Measurements from ENCODE around the gene RPS21. TPM values are rescaled to one million over a fixed set of nuclear protein-coding genes. Genes with fewer than 3 reads are reported as not detected.

RPS21 gene
- total RNA-seq, 1 experiment from 2014 or later: 1,761 TPM

DNA sequence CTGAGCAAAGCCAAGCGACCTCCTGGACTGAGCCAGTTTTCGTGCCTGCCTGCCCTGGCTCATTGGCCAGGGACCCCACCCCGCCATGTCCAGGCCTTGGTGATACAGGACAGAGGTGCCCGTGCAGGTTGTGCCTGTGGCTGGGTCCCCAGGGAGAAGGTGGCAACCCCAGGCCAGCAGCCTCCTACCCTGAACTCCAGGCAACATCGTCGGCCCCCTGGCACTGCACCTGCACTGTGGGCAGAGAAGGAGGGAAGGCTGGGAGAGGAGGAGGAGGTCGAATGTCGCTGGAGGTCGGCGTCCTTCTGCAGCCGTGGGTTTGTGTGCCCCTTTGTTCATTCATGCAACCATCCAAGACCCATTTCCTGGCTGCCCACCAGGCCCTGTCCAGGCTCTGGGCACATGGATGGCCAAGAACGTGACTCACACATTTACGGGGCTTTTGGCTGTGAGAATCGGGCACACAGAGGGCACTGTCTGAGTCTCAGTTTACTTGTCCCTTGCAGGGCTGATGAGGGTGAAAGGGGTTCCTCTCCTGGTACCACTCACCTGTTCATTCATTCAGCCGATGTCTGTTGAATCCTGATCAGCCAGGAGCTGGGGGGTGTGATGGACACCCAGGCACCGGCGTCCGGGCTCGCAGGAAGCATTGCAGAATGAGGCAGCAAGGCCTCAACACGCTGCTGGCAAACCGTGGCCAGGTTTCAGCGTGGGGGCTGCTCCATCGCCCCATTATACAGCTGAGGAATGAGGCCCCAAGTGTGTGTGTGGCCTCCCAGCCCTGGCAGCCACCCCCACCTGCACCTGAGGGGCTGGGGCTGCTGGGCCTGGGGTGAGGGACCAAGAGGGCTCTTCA, 42.8 kb downstream of the RPS21 start:
- no peaks in the 10 kb centered on the region for H3K9me3 ChIP-seq (ENCODE audit: control insufficient read depth, insufficient read depth, low read depth, low read length)
- no peak overlapping the region for H3K4me3 ChIP-seq (ENCODE audit: low read depth in 2 of 2, low read length in 2 of 2)
- BruUV-seq (replicated peaks): no TSS peak
- ATAC-seq: no peak
- no peaks in the 10 kb centered on the region for H3K36me3 ChIP-seq (ENCODE audit: control insufficient read depth, insufficient read depth, low read length)
- H3K27ac ChIP-seq (ENCODE audit: low read length): no peak overlapping the region
- ChIA-PET POLR2A (no interaction called here), CTCF (no interaction called here)
- in situ Hi-C loops (cut with HindIII; ENCODE audit: low pct_unique_long_range_greater_than_20kb, low sequenced_read_pairs) (no loop called here), intact Hi-C loops (cut with micrococcal nuclease; ENCODE audit: unreplicated experiment) (no loop called here)
- H3K4me1 ChIP-seq (ENCODE audit: control insufficient read depth, insufficient read depth, low read length): no peaks in the 10 kb centered on the region
- TF ChIP-seq POLR2AphosphoS5 (IDR thresholded peaks at IDR 0.05; ENCODE audit: low read depth, low read length) (no peak), SIN3A (IDR thresholded peaks at IDR 0.05; ENCODE audit: borderline replicate concordance, insufficient read depth, low read depth, low read length) (no peak), TCF7L2 (IDR thresholded peaks at IDR 0.05; ENCODE audit: low read depth, low read length) (no peak)
- TF ChIP-seq, protein P1, sequence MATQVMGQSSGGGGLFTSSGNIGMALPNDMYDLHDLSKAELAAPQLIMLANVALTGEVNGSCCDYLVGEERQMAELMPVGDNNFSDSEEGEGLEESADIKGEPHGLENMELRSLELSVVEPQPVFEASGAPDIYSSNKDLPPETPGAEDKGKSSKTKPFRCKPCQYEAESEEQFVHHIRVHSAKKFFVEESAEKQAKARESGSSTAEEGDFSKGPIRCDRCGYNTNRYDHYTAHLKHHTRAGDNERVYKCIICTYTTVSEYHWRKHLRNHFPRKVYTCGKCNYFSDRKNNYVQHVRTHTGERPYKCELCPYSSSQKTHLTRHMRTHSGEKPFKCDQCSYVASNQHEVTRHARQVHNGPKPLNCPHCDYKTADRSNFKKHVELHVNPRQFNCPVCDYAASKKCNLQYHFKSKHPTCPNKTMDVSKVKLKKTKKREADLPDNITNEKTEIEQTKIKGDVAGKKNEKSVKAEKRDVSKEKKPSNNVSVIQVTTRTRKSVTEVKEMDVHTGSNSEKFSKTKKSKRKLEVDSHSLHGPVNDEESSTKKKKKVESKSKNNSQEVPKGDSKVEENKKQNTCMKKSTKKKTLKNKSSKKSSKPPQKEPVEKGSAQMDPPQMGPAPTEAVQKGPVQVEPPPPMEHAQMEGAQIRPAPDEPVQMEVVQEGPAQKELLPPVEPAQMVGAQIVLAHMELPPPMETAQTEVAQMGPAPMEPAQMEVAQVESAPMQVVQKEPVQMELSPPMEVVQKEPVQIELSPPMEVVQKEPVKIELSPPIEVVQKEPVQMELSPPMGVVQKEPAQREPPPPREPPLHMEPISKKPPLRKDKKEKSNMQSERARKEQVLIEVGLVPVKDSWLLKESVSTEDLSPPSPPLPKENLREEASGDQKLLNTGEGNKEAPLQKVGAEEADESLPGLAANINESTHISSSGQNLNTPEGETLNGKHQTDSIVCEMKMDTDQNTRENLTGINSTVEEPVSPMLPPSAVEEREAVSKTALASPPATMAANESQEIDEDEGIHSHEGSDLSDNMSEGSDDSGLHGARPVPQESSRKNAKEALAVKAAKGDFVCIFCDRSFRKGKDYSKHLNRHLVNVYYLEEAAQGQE (IDR thresholded peaks at IDR 0.05; ENCODE audit: insufficient read depth in 1 of 2, low read depth in 2 of 2, low read length in 1 of 2): no peak
- TF ChIP-seq, protein P2, sequence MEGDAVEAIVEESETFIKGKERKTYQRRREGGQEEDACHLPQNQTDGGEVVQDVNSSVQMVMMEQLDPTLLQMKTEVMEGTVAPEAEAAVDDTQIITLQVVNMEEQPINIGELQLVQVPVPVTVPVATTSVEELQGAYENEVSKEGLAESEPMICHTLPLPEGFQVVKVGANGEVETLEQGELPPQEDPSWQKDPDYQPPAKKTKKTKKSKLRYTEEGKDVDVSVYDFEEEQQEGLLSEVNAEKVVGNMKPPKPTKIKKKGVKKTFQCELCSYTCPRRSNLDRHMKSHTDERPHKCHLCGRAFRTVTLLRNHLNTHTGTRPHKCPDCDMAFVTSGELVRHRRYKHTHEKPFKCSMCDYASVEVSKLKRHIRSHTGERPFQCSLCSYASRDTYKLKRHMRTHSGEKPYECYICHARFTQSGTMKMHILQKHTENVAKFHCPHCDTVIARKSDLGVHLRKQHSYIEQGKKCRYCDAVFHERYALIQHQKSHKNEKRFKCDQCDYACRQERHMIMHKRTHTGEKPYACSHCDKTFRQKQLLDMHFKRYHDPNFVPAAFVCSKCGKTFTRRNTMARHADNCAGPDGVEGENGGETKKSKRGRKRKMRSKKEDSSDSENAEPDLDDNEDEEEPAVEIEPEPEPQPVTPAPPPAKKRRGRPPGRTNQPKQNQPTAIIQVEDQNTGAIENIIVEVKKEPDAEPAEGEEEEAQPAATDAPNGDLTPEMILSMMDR (IDR thresholded peaks at IDR 0.05): no peak
- no peak for DNase-seq (ENCODE audit: low read depth, low spot score)
- H3K27me3 ChIP-seq (ENCODE audit: control insufficient read depth, insufficient read depth, low read length): no peaks in the 10 kb centered on the region

DNA sequence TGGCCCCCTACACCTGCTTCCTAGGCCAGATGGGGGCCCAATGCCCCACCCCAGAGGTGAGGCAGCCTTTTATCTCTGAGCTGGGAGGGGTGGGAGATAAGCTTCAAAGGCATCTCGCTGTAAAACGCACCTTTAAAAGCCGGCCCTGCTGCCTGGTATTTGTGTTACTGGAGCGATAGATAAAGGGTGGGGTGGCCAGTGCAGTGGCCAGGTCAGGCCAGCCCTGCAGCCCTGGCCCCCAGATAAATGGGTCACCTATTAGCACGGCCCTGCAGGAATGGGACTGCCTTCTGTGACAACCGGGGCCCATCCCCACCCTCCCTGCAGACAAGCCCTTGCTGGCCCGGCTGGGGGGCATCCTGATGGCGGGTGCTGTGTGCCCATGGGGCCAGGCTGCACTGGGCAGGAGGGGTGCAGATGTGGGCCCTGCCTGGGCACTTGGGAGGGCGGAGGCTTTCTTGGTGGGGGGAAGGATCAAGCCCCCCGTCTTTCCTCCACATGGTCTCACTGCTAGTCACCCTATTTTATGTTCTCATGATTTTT, 43.5 kb downstream of the RPS21 start:
- in situ Hi-C loops (cut with HindIII; ENCODE audit: low pct_unique_long_range_greater_than_20kb, low sequenced_read_pairs): no loop called here
- DNase-seq (ENCODE audit: low read depth, low spot score) (no peak), ATAC-seq (no peak)
- Histone ChIP-seq H3K9me3 (ENCODE audit: control insufficient read depth, insufficient read depth, low read depth, low read length) (no peaks in the 10 kb centered on the region), H3K4me1 (ENCODE audit: control insufficient read depth, insufficient read depth, low read length) (no peaks in the 10 kb centered on the region), H3K27me3 (ENCODE audit: control insufficient read depth, insufficient read depth, low read length) (no peaks in the 10 kb centered on the region), H3K4me3 (ENCODE audit: low read depth in 2 of 2, low read length in 2 of 2) (no peak overlapping the region), H3K27ac (ENCODE audit: low read length) (no peak overlapping the region), H3K36me3 (ENCODE audit: control insufficient read depth, insufficient read depth, low read length) (no peaks in the 10 kb centered on the region)
- CTCF ChIA-PET: no interaction called here
- POLR2A ChIA-PET: no interaction called here
- TF ChIP-seq TCF7L2 (IDR thresholded peaks at IDR 0.05; ENCODE audit: low read depth, low read length) (no peak), SIN3A (IDR thresholded peaks at IDR 0.05; ENCODE audit: borderline replicate concordance, insufficient read depth, low read depth, low read length) (no peak), POLR2AphosphoS5 (IDR thresholded peaks at IDR 0.05; ENCODE audit: low read depth, low read length) (no peak)
- TF ChIP-seq, protein P1 (IDR thresholded peaks at IDR 0.05; ENCODE audit: insufficient read depth in 1 of 2, low read depth in 2 of 2, low read length in 1 of 2): no peak
- TF ChIP-seq, protein P2 (IDR thresholded peaks at IDR 0.05): no peak
- intact Hi-C loops (cut with micrococcal nuclease; ENCODE audit: unreplicated experiment): no loop called here
- no TSS peak for BruUV-seq (replicated peaks)
